ENCODE measurements around the gene NHLRC4. TPM values are rescaled to one million over a fixed set of nuclear protein-coding genes. Genes with fewer than 3 reads are reported as not detected.

Gene NHLRC4
- polyA plus RNA-seq, 3 donors from 2014 or later, result 0.42 to 0.61 TPM; not detected in 1

- peaks cover under 1 to 6% of the 10 kb centered on the region in 2 donors for H3K4me1 Mint-ChIP-seq
- no peak for DNase-seq
- H3K27me3 Mint-ChIP-seq (ENCODE audit: low read depth in 3 of 3), result peaks cover 0 to 7% (median 3%) of the 10 kb centered on the region in 3 donors
- H3K36me3 Mint-ChIP-seq, result no peaks in the 10 kb centered on the region
- H3K9me3 Mint-ChIP-seq, result no peaks in the 10 kb centered on the region
- no peak overlapping the region for H3K4me3 Mint-ChIP-seq
- H3K27ac Mint-ChIP-seq, result no peak overlapping the region
Measured at GRCh38 chr16:561413-561794, 5.4 kb upstream of the NHLRC4 start.

GRCh38 chr16:561957-562938 lies 4.6 kb upstream of the NHLRC4 start:
- no peak for DNase-seq
- H3K27ac Mint-ChIP-seq, result peak overlapping the region in 1 of 6 donors; percentile 43
- no peaks in the 10 kb centered on the region for H3K36me3 Mint-ChIP-seq
- H3K4me3 Mint-ChIP-seq, result peak overlapping the region in 1 of 5 donors; percentile 38
- no peaks in the 10 kb centered on the region for H3K9me3 Mint-ChIP-seq
- peaks cover 0 to 7% (median 3%) of the 10 kb centered on the region in 3 donors for H3K27me3 Mint-ChIP-seq (ENCODE audit: low read depth in 3 of 3)
- peaks cover 9 to 12% of the 10 kb centered on the region in 2 donors for H3K4me1 Mint-ChIP-seq

- Mint-ChIP-seq H3K4me1 (peaks cover 9 to 12% of the 10 kb centered on the region in 2 donors), H3K27me3 (ENCODE audit: low read depth in 3 of 3) (peaks cover 0 to 7% (median 3%) of the 10 kb centered on the region in 3 donors), H3K36me3 (no peaks in the 10 kb centered on the region), H3K27ac (no peak overlapping the region), H3K4me3 (no peak overlapping the region), H3K9me3 (no peaks in the 10 kb centered on the region)
- no peak for DNase-seq
Measured at GRCh38 chr16:563072-563644, 3.6 kb upstream of the NHLRC4 start.

- Mint-ChIP-seq H3K27ac (no peak overlapping the region), H3K4me3 (no peak overlapping the region), H3K27me3 (ENCODE audit: low read depth in 3 of 3) (peaks cover 0 to 8% (median 5%) of the 10 kb centered on the region in 3 donors), H3K36me3 (no peaks in the 10 kb centered on the region), H3K4me1 (peaks cover 16 to 17% of the 10 kb centered on the region in 2 donors), H3K9me3 (no peaks in the 10 kb centered on the region)
- no peak for DNase-seq
Measured at GRCh38 chr16:564690-565418, 2.0 kb upstream of the NHLRC4 start.

- H3K36me3 Mint-ChIP-seq, result no peaks in the 10 kb centered on the region
- no peaks in the 10 kb centered on the region for H3K9me3 Mint-ChIP-seq
- peaks cover 3 to 14% (median 10%) of the 10 kb centered on the region in 3 donors for H3K27me3 Mint-ChIP-seq (ENCODE audit: low read depth in 3 of 3)
- DNase-seq, result no peak
- no peak overlapping the region for H3K4me3 Mint-ChIP-seq
- H3K27ac Mint-ChIP-seq, result no peak overlapping the region
- H3K4me1 Mint-ChIP-seq, result peaks cover 21 to 22% of the 10 kb centered on the region in 2 donors
Measured at GRCh38 chr16:565419-566330, 1.1 kb upstream of the NHLRC4 start.

GRCh38 chr16:567373-568256 lies 810 bp downstream of the NHLRC4 start:
- H3K27ac Mint-ChIP-seq, result no peak overlapping the region
- no peaks in the 10 kb centered on the region for H3K36me3 Mint-ChIP-seq
- peaks cover 32 to 35% of the 10 kb centered on the region in 2 donors for H3K4me1 Mint-ChIP-seq
- no peaks in the 10 kb centered on the region for H3K9me3 Mint-ChIP-seq
- H3K4me3 Mint-ChIP-seq, result peak overlapping the region in 2 of 5 donors; percentile 35 to 42
- peaks cover 8 to 19% (median 19%) of the 10 kb centered on the region in 3 donors for H3K27me3 Mint-ChIP-seq (ENCODE audit: low read depth in 3 of 3)
- no peak for DNase-seq

GRCh38 chr16:568401-569258 lies 1.8 kb downstream of the NHLRC4 start:
- Mint-ChIP-seq H3K9me3 (no peaks in the 10 kb centered on the region), H3K27ac (peak overlapping the region; percentile 23 to 95 (median 76)), H3K27me3 (ENCODE audit: low read depth in 3 of 3) (peaks cover 8 to 19% (median 19%) of the 10 kb centered on the region in 3 donors), H3K4me3 (peak overlapping the region; percentile 70 to 86 (median 83)), H3K4me1 (peaks cover 31 to 35% of the 10 kb centered on the region in 2 donors), H3K36me3 (no peaks in the 10 kb centered on the region)
- no peak for DNase-seq

- Mint-ChIP-seq H3K36me3 (no peaks in the 10 kb centered on the region), H3K9me3 (no peaks in the 10 kb centered on the region), H3K27ac (peak within 1 kb of the TSS; percentile 74 to 95 (median 85)), H3K4me3 (peak within 1 kb of the TSS; percentile 80 to 86 (median 83)), H3K27me3 (ENCODE audit: low read depth in 3 of 3) (peaks cover 8 to 19% (median 19%) of the 10 kb centered on the region in 3 donors), H3K4me1 (peaks cover 31 to 35% of the 10 kb centered on the region in 2 donors)
- peak; percentile 66 to 73 (median 67) for DNase-seq
Measured at GRCh38 chr16:569445-570254, 2.8 kb downstream of the NHLRC4 start, which contains the start of gene PIGQ. Gene PIGQ, plus strand, starts transcription at chr16:569968. Its CDS starts 4,107 bp downstream, at chr16:574075.

GRCh38 chr16:572865-573650 lies 6.3 kb downstream of the NHLRC4 start:
- H3K36me3 Mint-ChIP-seq, result no peaks in the 10 kb centered on the region
- no peaks in the 10 kb centered on the region for H3K9me3 Mint-ChIP-seq
- no peak overlapping the region for H3K4me3 Mint-ChIP-seq
- peaks cover 25 to 27% of the 10 kb centered on the region in 2 donors for H3K4me1 Mint-ChIP-seq
- no peak for DNase-seq
- no peak overlapping the region for H3K27ac Mint-ChIP-seq
- H3K27me3 Mint-ChIP-seq (ENCODE audit: low read depth in 3 of 3), result peaks cover 8 to 19% (median 19%) of the 10 kb centered on the region in 3 donors

GRCh38 chr16:574021-574760 lies 7.4 kb downstream of the NHLRC4 start:
- Mint-ChIP-seq H3K27ac (no peak overlapping the region), H3K9me3 (no peaks in the 10 kb centered on the region), H3K36me3 (no peaks in the 10 kb centered on the region), H3K4me1 (peaks cover 23 to 24% of the 10 kb centered on the region in 2 donors), H3K27me3 (ENCODE audit: low read depth in 3 of 3) (peaks cover 8 to 19% (median 15%) of the 10 kb centered on the region in 3 donors), H3K4me3 (no peak overlapping the region)
- no peak for DNase-seq

All from immature natural killer cell (primary cell).